ENCODE measurements around the gene ADAM22. TPM values are rescaled to one million over a fixed set of nuclear protein-coding genes. Genes with fewer than 3 reads are reported as not detected.

ADAM22 gene
- total RNA-seq, 2 donors from 2014 or later: 0.32 to 0.82 TPM

- peak overlapping the region; percentile 25 for H3K27ac Mint-ChIP-seq
- no peak overlapping the region for H3K4me3 Mint-ChIP-seq
- H3K9me3 Mint-ChIP-seq: no peaks in the 10 kb centered on the region
- no peak for ATAC-seq (replicated peaks)
- H3K27me3 Mint-ChIP-seq: no peaks in the 10 kb centered on the region
- peaks cover 80% of the 10 kb centered on the region for H3K36me3 Mint-ChIP-seq (ENCODE audit: low read depth)
- H3K4me1 Mint-ChIP-seq: no peaks in the 10 kb centered on the region
These were observed 270.6 kb downstream of the ADAM22 start for GRCh38 chr7:88204525-88205110.

GRCh38 chr7:88205179-88205578 is 271.1 kb downstream of the ADAM22 start:
- ATAC-seq (replicated peaks): no peak

GRCh38 chr7:88206254-88206653 is 272.2 kb downstream of the ADAM22 start:
- Mint-ChIP-seq H3K36me3 (ENCODE audit: low read depth) (peaks cover 90% of the 10 kb centered on the region), H3K9me3 (no peaks in the 10 kb centered on the region), H3K27ac (no peak overlapping the region), H3K4me3 (no peak overlapping the region), H3K4me1 (no peaks in the 10 kb centered on the region), H3K27me3 (no peaks in the 10 kb centered on the region)
- no peak for ATAC-seq (replicated peaks)

More at GRCh38 chr7:88205179-88205578, 271.1 kb downstream of the ADAM22 start:
- Mint-ChIP-seq H3K4me3 (no peak overlapping the region), H3K27me3 (no peaks in the 10 kb centered on the region), H3K9me3 (no peaks in the 10 kb centered on the region), H3K36me3 (ENCODE audit: low read depth) (peaks cover 86% of the 10 kb centered on the region), H3K27ac (no peak overlapping the region), H3K4me1 (no peaks in the 10 kb centered on the region)

- Mint-ChIP-seq H3K9me3 (no peaks in the 10 kb centered on the region), H3K27ac (no peak overlapping the region), H3K36me3 (ENCODE audit: low read depth) (peaks cover 100% of the 10 kb centered on the region), H3K4me1 (peaks cover 5% of the 10 kb centered on the region), H3K27me3 (no peaks in the 10 kb centered on the region), H3K4me3 (no peak overlapping the region)
- no peak for ATAC-seq (replicated peaks)
These were observed 274.5 kb downstream of the ADAM22 start for GRCh38 chr7:88208521-88208920.

GRCh38 chr7:88212918-88213317 is 278.9 kb downstream of the ADAM22 start:
- peaks cover 97% of the 10 kb centered on the region for H3K36me3 Mint-ChIP-seq (ENCODE audit: low read depth)

GRCh38 chr7:88214456-88214855 is 280.4 kb downstream of the ADAM22 start:
- peaks cover 92% of the 10 kb centered on the region for H3K36me3 Mint-ChIP-seq (ENCODE audit: low read depth)
- no peak for ATAC-seq (replicated peaks)
- H3K9me3 Mint-ChIP-seq: no peaks in the 10 kb centered on the region
- H3K27ac Mint-ChIP-seq: peak overlapping the region; percentile 35
- peaks cover 18% of the 10 kb centered on the region for H3K4me1 Mint-ChIP-seq
- no peak overlapping the region for H3K4me3 Mint-ChIP-seq
- H3K27me3 Mint-ChIP-seq: no peaks in the 10 kb centered on the region

More at GRCh38 chr7:88212918-88213317, 278.9 kb downstream of the ADAM22 start:
- ATAC-seq (replicated peaks): no peak
- H3K4me1 Mint-ChIP-seq: peaks cover 14% of the 10 kb centered on the region
- no peaks in the 10 kb centered on the region for H3K9me3 Mint-ChIP-seq
- no peaks in the 10 kb centered on the region for H3K27me3 Mint-ChIP-seq
- H3K4me3 Mint-ChIP-seq: no peak overlapping the region
- H3K27ac Mint-ChIP-seq: peak overlapping the region; percentile 35

- no peak for ATAC-seq (replicated peaks)
- Mint-ChIP-seq H3K27me3 (no peaks in the 10 kb centered on the region), H3K4me3 (no peak overlapping the region), H3K36me3 (ENCODE audit: low read depth) (peaks cover 84% of the 10 kb centered on the region), H3K4me1 (peaks cover 18% of the 10 kb centered on the region), H3K9me3 (no peaks in the 10 kb centered on the region), H3K27ac (peak overlapping the region; percentile 36)
These were observed 281.2 kb downstream of the ADAM22 start for GRCh38 chr7:88215295-88215694.

- no peak overlapping the region for H3K4me3 Mint-ChIP-seq
- peaks cover 74% of the 10 kb centered on the region for H3K36me3 Mint-ChIP-seq (ENCODE audit: low read depth)
- no peaks in the 10 kb centered on the region for H3K9me3 Mint-ChIP-seq
- H3K27me3 Mint-ChIP-seq: no peaks in the 10 kb centered on the region
- H3K27ac Mint-ChIP-seq: no peak overlapping the region
- H3K4me1 Mint-ChIP-seq: peaks cover 21% of the 10 kb centered on the region
- no peak for ATAC-seq (replicated peaks)
These were observed 282.2 kb downstream of the ADAM22 start for GRCh38 chr7:88216276-88216675.

GRCh38 chr7:88217675-88218428 is 283.8 kb downstream of the ADAM22 start:
- no peaks in the 10 kb centered on the region for H3K27me3 Mint-ChIP-seq
- peak; percentile 7 for ATAC-seq (replicated peaks)
- H3K4me1 Mint-ChIP-seq: peaks cover 22% of the 10 kb centered on the region
- H3K36me3 Mint-ChIP-seq (ENCODE audit: low read depth): peaks cover 58% of the 10 kb centered on the region
- no peaks in the 10 kb centered on the region for H3K9me3 Mint-ChIP-seq
- H3K4me3 Mint-ChIP-seq: peak overlapping the region; percentile 85
- H3K27ac Mint-ChIP-seq: peak overlapping the region; percentile 80

GRCh38 chr7:88218429-88218745 is 284.3 kb downstream of the ADAM22 start:
- no peak for ATAC-seq (replicated peaks)
- no peaks in the 10 kb centered on the region for H3K27me3 Mint-ChIP-seq
- peaks cover 19% of the 10 kb centered on the region for H3K4me1 Mint-ChIP-seq
- no peaks in the 10 kb centered on the region for H3K9me3 Mint-ChIP-seq
- H3K36me3 Mint-ChIP-seq (ENCODE audit: low read depth): peaks cover 53% of the 10 kb centered on the region
- peak overlapping the region; percentile 80 for H3K27ac Mint-ChIP-seq
- peak overlapping the region; percentile 85 for H3K4me3 Mint-ChIP-seq

- Mint-ChIP-seq H3K27me3 (no peaks in the 10 kb centered on the region), H3K36me3 (ENCODE audit: low read depth) (peaks cover 47% of the 10 kb centered on the region), H3K9me3 (no peaks in the 10 kb centered on the region), H3K4me3 (peak overlapping the region; percentile 85), H3K4me1 (peaks cover 14% of the 10 kb centered on the region), H3K27ac (peak overlapping the region; percentile 80)
- ATAC-seq (replicated peaks): peak; percentile 23
These were observed 285.0 kb downstream of the ADAM22 start for GRCh38 chr7:88218836-88219605.

- H3K36me3 Mint-ChIP-seq (ENCODE audit: low read depth): peaks cover 36% of the 10 kb centered on the region
- no peaks in the 10 kb centered on the region for H3K9me3 Mint-ChIP-seq
- H3K4me3 Mint-ChIP-seq: peak within 1 kb of the TSS; percentile 85
- peaks cover 10% of the 10 kb centered on the region for H3K4me1 Mint-ChIP-seq
- ATAC-seq (replicated peaks): peak; percentile 95
- H3K27me3 Mint-ChIP-seq: no peaks in the 10 kb centered on the region
- peak within 1 kb of the TSS; percentile 96 for H3K27ac Mint-ChIP-seq
These were observed 286.0 kb downstream of the ADAM22 start, which contains the start of gene SRI for GRCh38 chr7:88219781-88220747. Gene SRI (minus strand): TSS chr7:88220038. CDS start chr7:88220026, 12 bp downstream.

- Mint-ChIP-seq H3K27me3 (peaks cover 4% of the 10 kb centered on the region), H3K4me1 (peaks cover 5% of the 10 kb centered on the region)
These were observed 289.2 kb downstream of the ADAM22 start for GRCh38 chr7:88223265-88223664.

More at GRCh38 chr7:88223265-88223664, 289.2 kb downstream of the ADAM22 start:
- Mint-ChIP-seq H3K9me3 (no peaks in the 10 kb centered on the region), H3K27ac (no peak overlapping the region), H3K36me3 (ENCODE audit: low read depth) (peaks cover 7% of the 10 kb centered on the region), H3K4me3 (no peak overlapping the region)
- ATAC-seq (replicated peaks): no peak

All from activated T-helper 17 cell treated with anti-CD3 and anti-CD28 coated beads, Interleukin-2, amount 50 U/mL, for 72 hours (primary cell).